A549 (cell line): ENCODE measurements around the gene TMA7B. TPM values are rescaled to one million over a fixed set of nuclear protein-coding genes. Genes with fewer than 3 reads are reported as not detected.

ENCODE experiments used
- ATAC-seq, 2 experiments: fragments of 200-7000 bp in 1 of 2; fragments of >200 bp in 1 of 2; cut with Nextera tagmentation in 1 of 2; cut with Tn5 transposase in 1 of 2; 3 replicates each; pipeline versions ENCODE4 v1.8.0 to v1.9.1; 2018 to 2020; ENCODE audit warnings: mild to moderate bottlenecking in 1 of 2, moderate library complexity in 1 of 2
- CTCF ChIA-PET: fragments of 300-600 bp; sonication (Branson Sonifier 250); formaldehyde crosslinking; extraction: SDS; loops from one replicate; lab custom pipeline; 2021; ENCODE audit warnings: antibody characterized with exemption, inconsistent platforms; lab: Yijun Ruan, JAX
- POLR2A ChIA-PET: fragments of 350-600 bp; formaldehyde crosslinking; extraction: SDS; loops from one replicate; lab custom pipeline; 2021; ENCODE audit warnings: antibody characterized with exemption, inconsistent platforms; lab: Yijun Ruan, JAX
- DNase-seq, 2 experiments: peaks; one replicate each; pipeline versions ENCODE4 v3.0.0 to v3.0.0-alpha.2; 2011 to 2016; ENCODE audit warnings: low read depth in 1 of 2, low spot score in 1 of 2
- FAIRE-seq: peaks from 2 replicates; lab custom pipeline; 2011; peaks lifted over from hg19 to GRCh38; lab: Jason Lieb, UNC
- H3K27ac ChIP-seq, 2 experiments: fragments of >200 bp; sonication (Bioruptor Twin); formaldehyde crosslinking; 3 replicates each; pipeline ENCODE4 v1.5.1; 2016 to 2017
- H3K4me1 ChIP-seq: fragments of >200 bp; sonication (Bioruptor Twin); formaldehyde crosslinking; 3 replicates; pipeline ENCODE4 v1.6.1; 2016
- H3K4me2 ChIP-seq: fragments of >200 bp; sonication (Bioruptor Twin); formaldehyde crosslinking; 3 replicates; pipeline ENCODE4 v1.6.1; 2016
- H3K4me3 ChIP-seq: fragments of >200 bp; sonication (Bioruptor Twin); formaldehyde crosslinking; 3 replicates; pipeline ENCODE4 v1.5.1; 2016
- H3K9me3 ChIP-seq: fragments of >200 bp; sonication (Bioruptor Twin); formaldehyde crosslinking; 3 replicates; pipeline ENCODE4 v1.6.1; 2016
- ATOH8 ChIP-seq: fragments of 250-450 bp; sonication (Bioruptor Pico); IDR thresholded peaks from 2 replicates; pipeline ENCODE4 v1.5.0; 2020; ENCODE audit warnings: low read depth, mild to moderate bottlenecking, moderate library complexity
- CBX2 ChIP-seq: fragments of 200-600 bp; sonication (generic); IDR thresholded peaks from 2 replicates; pipeline ENCODE4 v1.6.1; 2016; ENCODE audit warnings: low read depth, mild to moderate bottlenecking, borderline replicate concordance
- CHD4 ChIP-seq: fragments of 200-600 bp; sonication (generic); IDR thresholded peaks from 2 replicates; pipeline ENCODE4 v1.6.1; 2016; ENCODE audit warnings: antibody characterized with exemption, mild to moderate bottlenecking, borderline replicate concordance
- EHF ChIP-seq: fragments of 250-450 bp; sonication (Bioruptor Pico); IDR thresholded peaks from 2 replicates; pipeline ENCODE4 v1.5.0; 2020; ENCODE audit warnings: mild to moderate bottlenecking
- ELK1 ChIP-seq: fragments of 150-350 bp; IDR thresholded peaks from 2 replicates; pipeline ENCODE4 v1.6.1; 2014; ENCODE audit warnings: low read depth, mild to moderate bottlenecking, low read length
- FOSB ChIP-seq: fragments of 250-450 bp; sonication (Bioruptor Pico); IDR thresholded peaks from 2 replicates; pipeline ENCODE4 v1.5.0; 2020; ENCODE audit warnings: mild to moderate bottlenecking, moderate library complexity
- FOSL2 ChIP-seq, 2 experiments: fragments of 450-650 bp in 1 of 2; fragments of >200 bp in 1 of 2; sonication (Bioruptor Twin) in 1 of 2; formaldehyde crosslinking; IDR thresholded peaks; 2 replicates each; pipeline versions ENCODE4 v1.5.0 to v1.6.1; 2016 to 2020; ENCODE audit warnings: mild to moderate bottlenecking in 1 of 2, moderate library complexity in 1 of 2
- HDAC2 ChIP-seq: fragments of 200-600 bp; sonication (generic); IDR thresholded peaks from 2 replicates; pipeline ENCODE4 v1.6.1; 2016
- HEYL ChIP-seq: fragments of 250-450 bp; sonication (Bioruptor Pico); IDR thresholded peaks from 2 replicates; pipeline ENCODE4 v1.8.0; 2021; ENCODE audit warnings: mild to moderate bottlenecking, moderate library complexity
- HOXA7 ChIP-seq: fragments of 250-450 bp; sonication (Bioruptor Pico); IDR thresholded peaks from 2 replicates; pipeline ENCODE4 v1.5.0; 2020; ENCODE audit warnings: mild to moderate bottlenecking, moderate library complexity
- HOXB13 ChIP-seq: fragments of 250-450 bp; sonication (Bioruptor Pico); IDR thresholded peaks from 2 replicates; pipeline ENCODE4 v1.5.0; 2020; ENCODE audit warnings: low read depth, mild to moderate bottlenecking, moderate library complexity
- JUN ChIP-seq, 2 experiments: fragments of >200 bp; sonication (Bioruptor Twin); formaldehyde crosslinking; IDR thresholded peaks; 2 replicates in 1 of 2; 3 replicates in 1 of 2; pipeline ENCODE4 v1.6.1; 2016 to 2017
- MAX ChIP-seq: IDR thresholded peaks from 2 replicates; pipeline ENCODE4 v1.6.1; 2012
- MAZ ChIP-seq: fragments of 150-350 bp; IDR thresholded peaks from 2 replicates; pipeline ENCODE4 v1.6.1; 2014; ENCODE audit warnings: antibody characterized with exemption, low read depth, low read length, borderline replicate concordance
- MYC ChIP-seq: IDR thresholded peaks from 2 replicates; pipeline ENCODE4 v1.6.1; 2012; ENCODE audit warnings: mild to moderate bottlenecking, inconsistent platforms, low read length, improper control_type of control experiment, borderline replicate concordance
- PHF8 ChIP-seq: fragments of 200-600 bp; sonication (generic); IDR thresholded peaks from 2 replicates; pipeline ENCODE4 v1.6.1; 2016; ENCODE audit warnings: low read depth, mild to moderate bottlenecking, antibody characterized with exemption, moderate library complexity, borderline replicate concordance
- RCOR1 ChIP-seq: fragments of 150-350 bp; IDR thresholded peaks from 2 replicates; pipeline ENCODE4 v1.6.1; 2014; ENCODE audit warnings: antibody characterized with exemption, low read length, low read depth
- RFX5 ChIP-seq: fragments of 450-650 bp; IDR thresholded peaks from 2 replicates; pipeline ENCODE4 v1.7.1; 2014; ENCODE audit warnings: antibody characterized with exemption, mild to moderate bottlenecking, moderate library complexity
- SREBF2 ChIP-seq: fragments of 450-650 bp; IDR thresholded peaks from 2 replicates; pipeline ENCODE4 v1.6.1; 2014; ENCODE audit warnings: mild to moderate bottlenecking, moderate library complexity
- TFCP2L1 ChIP-seq: fragments of 250-450 bp; sonication (Bioruptor Pico); IDR thresholded peaks from 2 replicates; pipeline ENCODE4 v1.5.0; 2021; ENCODE audit warnings: mild to moderate bottlenecking
- TP53 ChIP-seq: fragments of 250-450 bp; sonication (Bioruptor Pico); IDR thresholded peaks from 2 replicates; pipeline ENCODE4 v1.5.0; 2021; ENCODE audit warnings: mild to moderate bottlenecking, moderate library complexity
- ZFP36 ChIP-seq: fragments of 450-650 bp; IDR thresholded peaks from 2 replicates; pipeline ENCODE4 v1.6.1; 2014; ENCODE audit warnings: borderline replicate concordance; ENCODE audit not compliant: partially characterized antibody
- WGBS: methylation state at CpG from one replicate; pipeline ENCODE4 v1.1.6; 2017; ENCODE audit errors: missing lambda C conversion rate; 5-methylcytosine and 5-hydroxymethylcytosine counted together
- polyA plus RNA-seq, 4 experiments: library from polyadenylated mRNA; depleted of rRNA in 3 of 4; stranded (reverse); fragments of >200 nt; fragmentation: RNase III in 1 of 4; extraction: RNeasy Plus Mini Kit Qiagen cat#74134 plus additional on column Dnase treatment in 1 of 4; gene quantifications; 2 replicates in 3 of 4; 3 replicates in 1 of 4; pipeline ENCODE4 v1.2.3, GENCODE V29; 2011 to 2017

Gene TMA7B
- polyA plus RNA-seq, 2 of the 4 experiments (the other 2 are of a cell fraction): not detected

GRCh38 chr22:39935612-39936011 lies 24.6 kb upstream of the TMA7B start:
- CTCF ChIA-PET: no interaction called here
- 63% methylated on average over 6 of the region's 6 CpGs for WGBS

GRCh38 chr22:39936523-39937145 lies 23.6 kb upstream of the TMA7B start:
- Histone ChIP-seq H3K9me3 (no peaks in the 10 kb centered on the region), H3K4me1 (no peaks in the 10 kb centered on the region), H3K27ac (no peak overlapping the region), H3K4me2 (no peak overlapping the region), H3K4me3 (no peak overlapping the region)
- no peak for FAIRE-seq
- CTCF ChIA-PET: no interaction called here
- ATAC-seq: no peak
- POLR2A ChIA-PET: no interaction called here
- no peak for DNase-seq
- 51% methylated on average over 6 of the region's 6 CpGs for WGBS
- TF ChIP-seq HOXA7 (no peak), PHF8 (no peak), HEYL (no peak), MAX (no peak), CHD4 (no peak), TFCP2L1 (no peak), ATOH8 (no peak), ELK1 (no peak), SREBF2 (no peak), JUN (IDR thresholded peaks at IDR 0.05) (no peak), CBX2 (no peak), ZFP36 (no peak), RFX5 (no peak), HDAC2 (no peak)

More at GRCh38 chr22:39935612-39936011, 24.6 kb upstream of the TMA7B start:
- DNase-seq (no peak), FAIRE-seq (no peak), ATAC-seq (no peak)
- Histone ChIP-seq H3K4me2 (no peak overlapping the region), H3K9me3 (no peaks in the 10 kb centered on the region), H3K4me3 (no peak overlapping the region), H3K4me1 (no peaks in the 10 kb centered on the region), H3K27ac (no peak overlapping the region)
- POLR2A ChIA-PET: no interaction called here
- TF ChIP-seq EHF (CRISPR knock-in tag) (no peak), TP53 (CRISPR knock-in tag) (no peak), MAZ (no peak), ELK1 (no peak), FOSB (no peak), RCOR1 (no peak), FOSL2 (IDR thresholded peaks at IDR 0.05) (no peak), FOSL2 (CRISPR knock-in tag; IDR thresholded peaks at IDR 0.05) (no peak), MYC (no peak)

- Histone ChIP-seq H3K9me3 (no peaks in the 10 kb centered on the region), H3K4me1 (no peaks in the 10 kb centered on the region), H3K27ac (no peak overlapping the region), H3K4me2 (no peak overlapping the region), H3K4me3 (no peak overlapping the region)
- 78% methylated on average over 3 of the region's 3 CpGs for WGBS
- FAIRE-seq (no peak), DNase-seq (no peak), ATAC-seq (no peak)
- TF ChIP-seq HOXB13 (CRISPR knock-in tag): no peak
- ChIA-PET POLR2A (no interaction called here), CTCF (no interaction called here)
These were observed 22.3 kb upstream of the TMA7B start for GRCh38 chr22:39937906-39938305.
